Endothelial cell of umbilical vein (primary cell): ENCODE data around the gene LIPJ. TPM values are rescaled to one million over a fixed set of nuclear protein-coding genes. Genes with fewer than 3 reads are reported as not detected.

Source experiments
- BruUV-seq: library from RNA; stranded (reverse); fragments of 400-500 nt; replicated peaks from 2 replicates; lab custom pipeline; 2021; lab: Mats Ljungman, UMichigan
- CTCF ChIA-PET: fragments of 300-600, 350-600 bp; sonication (Branson Sonifier 250); formaldehyde crosslinking; loops from one replicate; lab custom pipeline; 2021; ENCODE audit warnings: antibody characterized with exemption, inconsistent platforms; lab: Charles Lee
- POLR2A ChIA-PET: fragments of 300-600, 350-600 bp; sonication (Branson Sonifier 250); formaldehyde crosslinking; loops from one replicate; lab custom pipeline; 2021; ENCODE audit warnings: antibody characterized with exemption, inconsistent platforms; lab: Charles Lee
- DNase-seq: peaks from one replicate; pipeline ENCODE4 v3.0.0-alpha.2; 2011; ENCODE audit warnings: low read depth, low spot score
- FAIRE-seq: peaks from 2 replicates; lab custom pipeline; 2011; peaks lifted over from hg19 to GRCh38; lab: Jason Lieb, UNC
- H2AFZ ChIP-seq: 2 replicates; pipeline ENCODE4 v1.6.0; 2012; ENCODE audit warnings: low read depth, low read length, control low read depth, inconsistent platforms
- H3K27ac ChIP-seq: 2 replicates; pipeline ENCODE4 v1.5.1; 2011; ENCODE audit warnings: low read depth, mild to moderate bottlenecking, control low read depth, low read length, moderate library complexity; ENCODE audit not compliant: insufficient read depth
- H3K27me3 ChIP-seq, 2 experiments: 2 replicates each; pipeline versions ENCODE4 v1.6.0 to v1.6.1; 2011; ENCODE audit warnings: low read length in 2 of 2, mixed read lengths in 1 of 2; ENCODE audit not compliant: control insufficient read depth in 2 of 2, insufficient read depth in 2 of 2
- H3K36me3 ChIP-seq, 2 experiments: 2 replicates in 1 of 2; 3 replicates in 1 of 2; pipeline ENCODE4 v1.5.1; 2011; ENCODE audit warnings: low read length in 2 of 2, mild to moderate bottlenecking in 1 of 2, moderate library complexity in 1 of 2; ENCODE audit not compliant: control insufficient read depth in 2 of 2, insufficient read depth in 2 of 2; ENCODE audit errors: extremely low read depth in 1 of 2
- H3K4me1 ChIP-seq: 3 replicates; pipeline ENCODE4 v1.5.1; 2011; ENCODE audit warnings: mild to moderate bottlenecking, low read length; ENCODE audit not compliant: control insufficient read depth, insufficient read depth; ENCODE audit errors: extremely low read depth
- H3K4me2 ChIP-seq: 2 replicates; pipeline ENCODE4 v1.6.1; 2011; ENCODE audit warnings: low read length, control low read depth, mixed read lengths; ENCODE audit not compliant: insufficient read depth
- H3K4me3 ChIP-seq, 3 experiments: fragments of 200-600 bp in 1 of 3; sonication (generic), shearing (Covaris generic) in 1 of 3; replicated peaks in 1 of 3; 2 replicates each; pipeline ENCODE4 v1.5.1; 2011 to 2016; ENCODE audit warnings: control low read depth in 3 of 3, low read length in 3 of 3, mild to moderate bottlenecking in 2 of 3, inconsistent platforms in 1 of 3, low read depth in 1 of 3, moderate library complexity in 1 of 3; ENCODE audit not compliant: insufficient read depth in 1 of 3
- H3K79me2 ChIP-seq: 2 replicates; pipeline ENCODE4 v1.6.0; 2012; ENCODE audit warnings: low read length, inconsistent platforms; ENCODE audit not compliant: control insufficient read depth, insufficient read depth
- H3K9ac ChIP-seq: replicated peaks from 2 replicates; pipeline ENCODE3; 2011; ENCODE audit warnings: low read length, control low read depth; ENCODE audit not compliant: insufficient read depth; ENCODE audit errors: extremely low read depth
- H3K9me1 ChIP-seq: replicated peaks from 3 replicates; pipeline ENCODE4 v1.6.0; 2011; ENCODE audit warnings: mild to moderate bottlenecking, low read length; ENCODE audit not compliant: control insufficient read depth, insufficient read depth; ENCODE audit errors: extremely low read depth
- H3K9me3 ChIP-seq: replicated peaks from 2 replicates; pipeline ENCODE4 v1.5.1; 2012; ENCODE audit warnings: low read length, inconsistent platforms; ENCODE audit not compliant: control insufficient read depth, insufficient read depth
- H4K20me1 ChIP-seq: replicated peaks from 2 replicates; pipeline ENCODE3; 2011; ENCODE audit warnings: mild to moderate bottlenecking, low read length; ENCODE audit not compliant: control insufficient read depth, insufficient read depth; ENCODE audit errors: extremely low read depth
- CTCF ChIP-seq, 2 donors: IDR thresholded peaks; 1 replicate in 1 of 2; 2 replicates in 1 of 2; pipeline ENCODE4 v1.5.1; 2011; ENCODE audit warnings: low read length in 2 of 2, mild to moderate bottlenecking in 2 of 2, moderate library complexity in 2 of 2, control low read depth in 1 of 2, inconsistent platforms in 1 of 2, low read depth in 1 of 2; ENCODE audit not compliant: insufficient read depth in 1 of 2; ENCODE audit errors: extremely low read depth in 1 of 2
- EZH2 ChIP-seq: IDR thresholded peaks from 2 replicates; pipeline ENCODE4 v1.6.1; 2012; ENCODE audit warnings: borderline replicate concordance, low read depth, mild to moderate bottlenecking, moderate library complexity, low read length, inconsistent platforms; ENCODE audit not compliant: severe bottlenecking
- FOS ChIP-seq: IDR thresholded peaks from 2 replicates; pipeline ENCODE4 v1.6.1; 2011; ENCODE audit warnings: mild to moderate bottlenecking, low read length, moderate library complexity, borderline replicate concordance; ENCODE audit not compliant: insufficient read depth
- GATA2 ChIP-seq: IDR thresholded peaks from 2 replicates; pipeline ENCODE4 v1.7.0; 2011; ENCODE audit warnings: low read depth, mild to moderate bottlenecking, moderate library complexity, mixed read lengths, low read length; ENCODE audit not compliant: insufficient read length, insufficient read depth
- JUN ChIP-seq: IDR thresholded peaks from 2 replicates; pipeline ENCODE4 v1.6.1; 2011; ENCODE audit warnings: borderline replicate concordance, low read depth; ENCODE audit not compliant: insufficient read length, insufficient read depth
- MAX ChIP-seq: IDR thresholded peaks from 2 replicates; pipeline ENCODE4 v1.6.1; 2011; ENCODE audit not compliant: insufficient read depth, insufficient read length
- MYC ChIP-seq: IDR thresholded peaks from one replicate; pipeline ENCODE4 v1.6.1; 2011; ENCODE audit warnings: mild to moderate bottlenecking, low read depth, low read length
- POLR2A ChIP-seq: IDR thresholded peaks from 2 replicates; pipeline ENCODE4 v1.6.1; 2012; ENCODE audit warnings: low read depth, mild to moderate bottlenecking, control low read depth, low read length
- POLR2AphosphoS5 ChIP-seq: IDR thresholded peaks from 2 replicates; pipeline ENCODE4 v1.6.1; 2012; ENCODE audit warnings: low read depth, mild to moderate bottlenecking, control low read depth, low read length, moderate library complexity; ENCODE audit not compliant: insufficient read depth
- dilution Hi-C: fragments of 300-500 bp; cut with MboI; formaldehyde crosslinking; loops from one replicate; pipeline ENCODE4 v1.15.0; 2019; ENCODE audit warnings: low sequenced_read_pairs; ENCODE audit not compliant: extremely low pct_ligation_motif_present
- intact Hi-C: fragments of 100-400 bp; cut with micrococcal nuclease; formaldehyde crosslinking; loops from one replicate; pipeline ENCODE4 v1.10.0; 2022
- polyA plus RNA-seq, 4 experiments: library from polyadenylated mRNA; depleted of rRNA in 3 of 4; stranded (reverse) in 3 of 4; unstranded in 1 of 4; fragments of >200 nt; gene quantifications; 2 replicates each; pipeline versions ENCODE4 v1.2.1 to v1.2.3, GENCODE V29; 2011 to 2012; ENCODE audit warnings: missing spikeins in 1 of 4
- total RNA-seq: library from RNA; stranded (reverse); gene quantifications from 2 replicates; pipeline ENCODE4 v1.2.3, GENCODE V29; 2021

The LIPJ gene
- total and polyA plus RNA-seq, 2 donors (not counting 3 experiments of a cell fraction or from before 2014, with no cell fraction given), result 0.09 TPM; not detected in 1

GRCh38 chr10:88551246-88551645 lies 35.3 kb upstream of the LIPJ start:
- no peak for TF ChIP-seq GATA2
- no peak for TF ChIP-seq FOS
- TF ChIP-seq EZH2, result no peak
- TF ChIP-seq POLR2A, result no peak
- no peak for TF ChIP-seq MAX
- no peak for TF ChIP-seq MYC
- TF ChIP-seq POLR2AphosphoS5, result no peak
- TF ChIP-seq JUN, result no peak
- TF ChIP-seq CTCF (IDR thresholded peaks at IDR 0.05; ENCODE audit: extremely low read depth in 1 of 2, insufficient read depth in 1 of 2, low read depth in 1 of 2, low read length in 2 of 2), result no peak
- no peak overlapping the region for H2AFZ ChIP-seq
- no peaks in the 10 kb centered on the region for H3K36me3 ChIP-seq
- no peak for FAIRE-seq
- H3K9me1 ChIP-seq, result no peaks in the 10 kb centered on the region
- no peaks in the 10 kb centered on the region for H3K27me3 ChIP-seq
- no peak for DNase-seq
- ChIA-PET POLR2A (no interaction called here), CTCF (interaction anchor here (1.1 to 2.6 kb wide), 3 partner anchors 13 to 690 kb away, joined by 3 to 20 read pairs (median 6); no protein-coding TSS in a partner anchor)
- no peaks in the 10 kb centered on the region for H3K9me3 ChIP-seq
- H4K20me1 ChIP-seq, result no peaks in the 10 kb centered on the region
- no peak overlapping the region for H3K4me3 ChIP-seq
- H3K4me2 ChIP-seq, result no peak overlapping the region
- H3K9ac ChIP-seq, result no peak overlapping the region
- dilution Hi-C loops, result loop anchor here (25.0 kb wide), 1 partner anchor 689 kb away; the partner anchor contains the start of genes KLLN and PTEN
- intact Hi-C loops, result loop anchor here (5.0 kb wide), 1 partner anchor 1019 kb away; no protein-coding TSS in a partner anchor
- H3K4me1 ChIP-seq, result no peaks in the 10 kb centered on the region
- H3K79me2 ChIP-seq, result no peaks in the 10 kb centered on the region
- BruUV-seq, result no TSS peak
- H3K27ac ChIP-seq, result no peak overlapping the region
